Smooth muscle cell (in vitro differentiated cells): ENCODE data around the gene RENBP. TPM values are rescaled to one million over a fixed set of nuclear protein-coding genes. Genes with fewer than 3 reads are reported as not detected.

Experiments used
- DNase-seq: peaks from one replicate; lab custom pipeline; 2025; ENCODE audit not compliant: unreplicated experiment; lab: John Stamatoyannopoulos, UW
- H2AFZ ChIP-seq: fragments of 200-600 bp; sonication (generic); 2 replicates; pipeline ENCODE4 v1.6.0; 2016; ENCODE audit warnings: antibody characterized with exemption, low read depth, mild to moderate bottlenecking
- H3F3A ChIP-seq: fragments of 200-600 bp; sonication (generic); 2 replicates; pipeline ENCODE4 v1.6.0; 2017; ENCODE audit warnings: antibody characterized with exemption, low read depth
- H3K27ac ChIP-seq: fragments of 200-600 bp; sonication (generic); 2 replicates; pipeline ENCODE4 v1.5.1; 2016; ENCODE audit warnings: low read depth, mild to moderate bottlenecking
- H3K27me3 ChIP-seq: fragments of 200-600 bp; sonication (generic); 2 replicates; pipeline ENCODE4 v1.6.1; 2016; ENCODE audit warnings: low read depth, mild to moderate bottlenecking
- H3K36me3 ChIP-seq: fragments of 200-600 bp; sonication (generic); 2 replicates; pipeline ENCODE4 v1.5.1; 2016; ENCODE audit warnings: low read depth
- H3K4me1 ChIP-seq: fragments of 200-600 bp; sonication (generic); 2 replicates; pipeline ENCODE4 v1.5.1; 2016; ENCODE audit warnings: low read depth
- H3K4me2 ChIP-seq: fragments of 200-600 bp; sonication (generic); 2 replicates; pipeline ENCODE4 v1.6.0; 2016; ENCODE audit warnings: mild to moderate bottlenecking
- H3K4me3 ChIP-seq: fragments of 200-600 bp; sonication (generic); 2 replicates; pipeline ENCODE4 v1.5.1; 2016; ENCODE audit warnings: mild to moderate bottlenecking
- H3K79me2 ChIP-seq: fragments of 200-600 bp; sonication (generic); 2 replicates; pipeline ENCODE4 v1.6.0; 2016; ENCODE audit warnings: low read depth, mild to moderate bottlenecking
- H3K9ac ChIP-seq: fragments of 200-600 bp; sonication (generic); 2 replicates; pipeline ENCODE4 v1.6.0; 2016; ENCODE audit warnings: low read depth
- H3K9me3 ChIP-seq: fragments of 200-600 bp; sonication (generic); replicated peaks from 2 replicates; pipeline ENCODE4 v1.5.1; 2016; ENCODE audit warnings: low read depth
- H4K20me1 ChIP-seq: fragments of 200-600 bp; sonication (generic); 2 replicates; pipeline ENCODE4 v1.6.0; 2016; ENCODE audit warnings: low read depth
- WGBS: methylation state at CpG from one replicate; pipeline ENCODE4 v1.1.7; 2016; ENCODE audit warnings: low lambda C conversion rate; 5-methylcytosine and 5-hydroxymethylcytosine counted together
- polyA plus RNA-seq: library from polyadenylated mRNA; unstranded; fragments of >200 nt; fragmentation: Nextera tagmentation; extraction: Ambion mirVana; gene quantifications from 2 replicates; pipeline ENCODE4 v1.2.1, GENCODE V29; 2016
- total RNA-seq: library from RNA; depleted of rRNA; stranded (reverse); fragments of >200 nt; gene quantifications from 2 replicates; pipeline ENCODE4 v1.2.3, GENCODE V29; 2014
- TF ChIP-seq, protein P1 (sequence below): fragments of 200-600 bp; sonication (generic); IDR thresholded peaks from 2 replicates; pipeline ENCODE4 v1.5.1; 2017; ENCODE audit warnings: borderline replicate concordance, mild to moderate bottlenecking, antibody characterized with exemption; ENCODE audit not compliant: insufficient read depth, poor library complexity, severe bottlenecking

The RENBP gene
- total and polyA plus RNA-seq, 2 experiments from 2014 or later, result 0.11 TPM; not detected in 1

- Histone ChIP-seq H4K20me1 (peaks cover 79% of the 10 kb centered on the region), H3K9me3 (no peaks in the 10 kb centered on the region), H2AFZ (no peak overlapping the region), H3K4me3 (no peak overlapping the region), H3K79me2 (peaks cover 54% of the 10 kb centered on the region), H3F3A (no peaks in the 10 kb centered on the region), H3K27ac (no peak overlapping the region), H3K4me1 (no peaks in the 10 kb centered on the region), H3K9ac (no peak overlapping the region), H3K4me2 (no peak overlapping the region), H3K27me3 (no peaks in the 10 kb centered on the region), H3K36me3 (no peaks in the 10 kb centered on the region)
- WGBS, result 70% methylated on average over 16 of the region's 16 CpGs
- no peak for DNase-seq
- TF ChIP-seq, protein P1, sequence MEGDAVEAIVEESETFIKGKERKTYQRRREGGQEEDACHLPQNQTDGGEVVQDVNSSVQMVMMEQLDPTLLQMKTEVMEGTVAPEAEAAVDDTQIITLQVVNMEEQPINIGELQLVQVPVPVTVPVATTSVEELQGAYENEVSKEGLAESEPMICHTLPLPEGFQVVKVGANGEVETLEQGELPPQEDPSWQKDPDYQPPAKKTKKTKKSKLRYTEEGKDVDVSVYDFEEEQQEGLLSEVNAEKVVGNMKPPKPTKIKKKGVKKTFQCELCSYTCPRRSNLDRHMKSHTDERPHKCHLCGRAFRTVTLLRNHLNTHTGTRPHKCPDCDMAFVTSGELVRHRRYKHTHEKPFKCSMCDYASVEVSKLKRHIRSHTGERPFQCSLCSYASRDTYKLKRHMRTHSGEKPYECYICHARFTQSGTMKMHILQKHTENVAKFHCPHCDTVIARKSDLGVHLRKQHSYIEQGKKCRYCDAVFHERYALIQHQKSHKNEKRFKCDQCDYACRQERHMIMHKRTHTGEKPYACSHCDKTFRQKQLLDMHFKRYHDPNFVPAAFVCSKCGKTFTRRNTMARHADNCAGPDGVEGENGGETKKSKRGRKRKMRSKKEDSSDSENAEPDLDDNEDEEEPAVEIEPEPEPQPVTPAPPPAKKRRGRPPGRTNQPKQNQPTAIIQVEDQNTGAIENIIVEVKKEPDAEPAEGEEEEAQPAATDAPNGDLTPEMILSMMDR, result no peak
These were observed 23.2 kb upstream of the RENBP start for GRCh38 chrX:153967536-153968224.

DNA sequence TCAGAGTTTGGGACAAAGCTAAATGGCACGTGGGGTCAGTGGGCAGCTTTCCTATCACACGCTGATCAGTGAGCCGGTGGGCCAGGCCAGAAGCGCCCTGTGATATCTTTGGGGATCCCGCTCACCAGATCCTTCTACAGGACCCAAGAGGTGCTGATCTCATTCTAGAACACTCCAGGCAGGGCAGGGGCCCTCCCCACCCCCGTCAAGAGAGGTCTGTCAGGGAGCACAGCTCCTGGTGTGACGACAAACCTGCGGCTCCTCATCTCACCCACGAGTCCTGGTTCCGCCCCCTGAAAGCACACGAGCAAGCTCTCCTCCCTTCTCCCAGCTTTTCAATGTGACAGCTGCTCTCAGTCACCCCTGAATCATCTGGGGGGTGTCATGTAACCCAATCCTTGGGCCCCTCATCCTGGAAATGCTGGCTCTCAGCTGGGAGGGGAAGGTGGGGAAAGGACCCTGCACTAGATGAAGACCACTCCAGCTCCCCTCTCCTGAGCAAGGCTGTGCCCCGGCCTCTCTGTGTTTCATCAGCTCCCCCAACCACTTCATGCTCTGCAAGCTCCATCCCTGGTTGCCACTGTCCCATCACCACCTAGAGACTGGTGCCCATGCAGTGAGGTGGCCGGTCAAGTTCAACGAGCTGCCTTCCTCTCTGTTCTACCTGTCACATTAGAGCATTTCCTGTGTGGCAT is 22.5 kb upstream of the RENBP start:
- Histone ChIP-seq H2AFZ (no peak overlapping the region), H3F3A (no peaks in the 10 kb centered on the region), H4K20me1 (peaks cover 86% of the 10 kb centered on the region), H3K4me3 (no peak overlapping the region), H3K9me3 (no peaks in the 10 kb centered on the region), H3K9ac (no peak overlapping the region), H3K79me2 (peaks cover 54% of the 10 kb centered on the region), H3K36me3 (no peaks in the 10 kb centered on the region), H3K27ac (no peak overlapping the region), H3K4me1 (no peaks in the 10 kb centered on the region), H3K27me3 (no peaks in the 10 kb centered on the region), H3K4me2 (no peak overlapping the region)
- WGBS, result 72% methylated on average over 14 of the region's 14 CpGs
- TF ChIP-seq, protein P1, result no peak
- DNase-seq, result no peak

GRCh38 chrX:153966283-153966688 is 21.8 kb upstream of the RENBP start:
- Histone ChIP-seq H2AFZ (no peak overlapping the region), H4K20me1 (peaks cover 89% of the 10 kb centered on the region), H3K27ac (no peak overlapping the region), H3K9ac (no peak overlapping the region), H3K4me1 (no peaks in the 10 kb centered on the region), H3K27me3 (no peaks in the 10 kb centered on the region), H3K9me3 (no peaks in the 10 kb centered on the region), H3K4me2 (no peak overlapping the region), H3F3A (no peaks in the 10 kb centered on the region), H3K79me2 (peaks cover 54% of the 10 kb centered on the region), H3K4me3 (no peak overlapping the region), H3K36me3 (no peaks in the 10 kb centered on the region)
- no peak for DNase-seq
- WGBS, result 87% methylated on average over 15 of the region's 15 CpGs
- TF ChIP-seq, protein P1, result no peak
